Skin epidermis (tissue), 12 donors: ENCODE results near the gene INPP4B.

Experiments used
- H3K27ac ChIP-seq, 21 experiments: fragments of 200-600 bp; sonication (generic) in 11 of 21; one replicate each; pipeline ENCODE4 v1.5.0; 2020; ENCODE audit warnings: mild to moderate bottlenecking in 3 of 21, inconsistent platforms in 2 of 21, moderate library complexity in 2 of 21
- H3K4me3 ChIP-seq, 7 experiments: fragments of 200-600 bp; sonication (generic) in 2 of 7; one replicate each; pipeline ENCODE4 v1.5.0; 2020; ENCODE audit warnings: inconsistent platforms in 2 of 7, mild to moderate bottlenecking in 2 of 7, moderate library complexity in 1 of 7

INPP4B gene

GRCh38 chr4:142443469-142443868, 402.6 kb downstream of the INPP4B start:
- H3K27ac ChIP-seq: no peak overlapping the region
- H3K4me3 ChIP-seq: no peak overlapping the region

GRCh38 chr4:142440093-142440492, 406.0 kb downstream of the INPP4B start:
- no peak overlapping the region for H3K4me3 ChIP-seq
- no peak overlapping the region for H3K27ac ChIP-seq

- Histone ChIP-seq H3K27ac (no peak overlapping the region), H3K4me3 (no peak overlapping the region)
Measured at GRCh38 chr4:142435599-142436235, 410.4 kb downstream of the INPP4B start.

- no peak overlapping the region for H3K4me3 ChIP-seq
- H3K27ac ChIP-seq: no peak overlapping the region
Measured at GRCh38 chr4:142434519-142435224, 411.4 kb downstream of the INPP4B start.

GRCh38 chr4:142428715-142429114, 417.4 kb downstream of the INPP4B start:
- Histone ChIP-seq H3K4me3 (no peak overlapping the region), H3K27ac (no peak overlapping the region)

GRCh38 chr4:142427456-142427855, 418.6 kb downstream of the INPP4B start:
- H3K4me3 ChIP-seq: no peak overlapping the region

GRCh38 chr4:142423861-142424260, 422.2 kb downstream of the INPP4B start:
- H3K4me3 ChIP-seq: no peak overlapping the region
- H3K27ac ChIP-seq: no peak overlapping the region

More at GRCh38 chr4:142427456-142427855, 418.6 kb downstream of the INPP4B start:
- no peak overlapping the region for H3K27ac ChIP-seq

- H3K27ac ChIP-seq: no peak overlapping the region
Measured at GRCh38 chr4:142420311-142421095, 425.6 kb downstream of the INPP4B start.

GRCh38 chr4:142419712-142420111, 426.4 kb downstream of the INPP4B start:
- Histone ChIP-seq H3K4me3 (no peak overlapping the region), H3K27ac (no peak overlapping the region)

More at GRCh38 chr4:142420311-142421095, 425.6 kb downstream of the INPP4B start:
- no peak overlapping the region for H3K4me3 ChIP-seq

- Histone ChIP-seq H3K27ac (no peak overlapping the region), H3K4me3 (no peak overlapping the region)
Measured at GRCh38 chr4:142418697-142419096, 427.4 kb downstream of the INPP4B start.

- Histone ChIP-seq H3K4me3 (no peak overlapping the region), H3K27ac (peak overlapping the region in 14 of 21 experiments; percentile 1 to 79 (median 58))
Measured at GRCh38 chr4:142416711-142417275, 429.3 kb downstream of the INPP4B start.

- H3K27ac ChIP-seq: peak overlapping the region in 12 of 21 experiments; percentile 1 to 79 (median 64)
- no peak overlapping the region for H3K4me3 ChIP-seq
Measured at GRCh38 chr4:142416121-142416520, 430.0 kb downstream of the INPP4B start.

- Histone ChIP-seq H3K27ac (peak overlapping the region in 2 of 21 experiments; percentile 5 to 33), H3K4me3 (no peak overlapping the region)
Measured at GRCh38 chr4:142414366-142414990, 431.6 kb downstream of the INPP4B start.

- Histone ChIP-seq H3K4me3 (no peak overlapping the region), H3K27ac (no peak overlapping the region)
Measured at GRCh38 chr4:142413485-142413884, 432.6 kb downstream of the INPP4B start.

- Histone ChIP-seq H3K4me3 (no peak overlapping the region), H3K27ac (no peak overlapping the region)
Measured at GRCh38 chr4:142411993-142412392, 434.1 kb downstream of the INPP4B start.

GRCh38 chr4:142408003-142408441, 438.1 kb downstream of the INPP4B start:
- Histone ChIP-seq H3K4me3 (no peak overlapping the region), H3K27ac (peak overlapping the region in 7 of 21 experiments; percentile 15 to 92 (median 52))

GRCh38 chr4:142407596-142407995, 438.5 kb downstream of the INPP4B start:
- H3K27ac ChIP-seq: peak overlapping the region in 9 of 21 experiments; percentile 3 to 92 (median 30)

GRCh38 chr4:142406917-142407501, 439.1 kb downstream of the INPP4B start:
- peak overlapping the region in 13 of 21 experiments; percentile 8 to 92 (median 77) for H3K27ac ChIP-seq
- H3K4me3 ChIP-seq: no peak overlapping the region

More at GRCh38 chr4:142407596-142407995, 438.5 kb downstream of the INPP4B start:
- no peak overlapping the region for H3K4me3 ChIP-seq

- Histone ChIP-seq H3K27ac (peak overlapping the region in 14 of 21 experiments; percentile 8 to 92 (median 77)), H3K4me3 (no peak overlapping the region)
Measured at GRCh38 chr4:142406499-142406835, 439.6 kb downstream of the INPP4B start.
